Epithelial cell of esophagus (primary cell): ENCODE measurements around the gene CDH22.

Experiments
- DNase-seq: peaks from one replicate; pipeline ENCODE4 v3.0.0; 2010; ENCODE audit warnings: low read depth
- H3K4me3 ChIP-seq: 2 replicates; pipeline ENCODE4 v1.5.1; 2011; ENCODE audit warnings: mild to moderate bottlenecking, low read length, control low read depth
- CTCF ChIP-seq: IDR thresholded peaks from 2 replicates; pipeline ENCODE4 v1.5.1; 2011; ENCODE audit warnings: low read depth, mild to moderate bottlenecking, low read length, control low read depth, inconsistent platforms; ENCODE audit not compliant: insufficient read depth; ENCODE audit errors: missing control alignments

CDH22 gene

GRCh38 chr20:46150943-46151342, 157.4 kb downstream of the CDH22 start:
- no peak for TF ChIP-seq CTCF
- DNase-seq, result no peak

GRCh38 chr20:46148313-46149208, 159.7 kb downstream of the CDH22 start:
- no peak overlapping the region for H3K4me3 ChIP-seq
- TF ChIP-seq CTCF, result no peak
- DNase-seq, result peak; percentile 39

More at GRCh38 chr20:46150943-46151342, 157.4 kb downstream of the CDH22 start:
- H3K4me3 ChIP-seq, result no peak overlapping the region

GRCh38 chr20:46145713-46146112, 162.6 kb downstream of the CDH22 start:
- no peak overlapping the region for H3K4me3 ChIP-seq
- no peak for TF ChIP-seq CTCF
- DNase-seq, result no peak

- no peak overlapping the region for H3K4me3 ChIP-seq
- TF ChIP-seq CTCF, result no peak
- DNase-seq, result peak; percentile 30
Observed at GRCh38 chr20:46144432-46145025, 163.8 kb downstream of the CDH22 start.

- no peak for DNase-seq
- no peak overlapping the region for H3K4me3 ChIP-seq
- TF ChIP-seq CTCF, result no peak
Observed at GRCh38 chr20:46142124-46142523, 166.2 kb downstream of the CDH22 start.

- no peak overlapping the region for H3K4me3 ChIP-seq
- peak; percentile 80 for DNase-seq
- TF ChIP-seq CTCF, result no peak
Observed at GRCh38 chr20:46139908-46140482, 168.3 kb downstream of the CDH22 start.
